Measurements from ENCODE around the gene PI4KA.

DNA sequence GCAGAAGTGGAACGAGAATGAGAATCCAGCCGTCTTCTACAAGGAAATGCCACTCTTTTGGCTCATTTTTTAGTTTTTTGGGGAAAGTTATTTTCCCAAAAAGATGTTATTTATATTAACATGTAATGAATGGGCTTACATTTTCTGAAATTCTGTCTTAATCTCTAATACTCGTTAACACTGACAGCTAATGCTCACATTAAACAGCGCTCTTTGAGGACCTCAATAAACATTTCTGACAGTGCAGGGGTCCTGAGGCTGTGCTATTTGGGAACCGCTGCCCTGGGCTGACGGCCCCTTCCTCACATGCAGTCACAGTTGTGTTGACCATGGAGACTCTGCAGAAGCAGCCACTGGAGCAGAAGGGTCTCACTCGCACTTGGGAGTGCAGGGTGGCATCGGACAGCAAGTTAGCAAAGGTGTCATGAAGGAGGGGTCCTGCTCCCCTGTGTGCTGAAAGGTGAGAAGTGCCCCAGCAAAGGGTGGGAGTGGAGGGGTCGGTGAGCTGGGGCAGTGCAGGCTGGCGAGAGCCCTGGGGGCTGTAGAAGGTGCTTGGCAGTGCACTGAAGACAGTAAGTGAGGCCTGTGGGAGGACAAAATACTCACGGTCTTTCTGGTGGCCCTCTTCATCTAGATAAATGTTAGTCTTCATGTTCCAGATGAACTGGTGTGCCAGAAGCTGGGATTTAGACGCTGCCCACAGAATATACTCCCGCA lies 137.8 kb downstream of the PI4KA start:
- TF ChIP-seq CTCF (IDR thresholded peaks at IDR 0.05; ENCODE audit: low read depth, low read length) (no peak), EZH2phosphoT487 (IDR thresholded peaks at IDR 0.05; ENCODE audit: low read depth) (no peak)
